GM12864 (cell line): ENCODE measurements around the gene PCK1.
"Not testable (repeated sequence)": the region's sequence is repeated elsewhere in the genome, so short reads cannot be mapped to it uniquely, and the experiment has no call there.

Source experiments
- DNase-seq: peaks from one replicate; pipeline ENCODE4 v3.0.0-alpha.2; 2011; ENCODE audit warnings: low read depth
- H3K4me3 ChIP-seq: 2 replicates; pipeline ENCODE4 v1.5.1; 2011; ENCODE audit warnings: mild to moderate bottlenecking, low read depth, low read length, control low read depth
- TF ChIP-seq, protein P1 (sequence below): IDR thresholded peaks from 2 replicates; pipeline ENCODE4 v1.5.1; 2011; ENCODE audit warnings: low read depth, mild to moderate bottlenecking, moderate library complexity, low read length, control low read depth, inconsistent platforms; ENCODE audit errors: missing control alignments

The PCK1 gene

GRCh38 chr20:57560554-57561355 lies at the start of gene PCK1:
PCK1 (plus strand) TSS chr20:57561110; CDS start chr20:57561412, 302 bp downstream.
- H3K4me3 ChIP-seq, result no peak within 1 kb of the TSS
- no peak for DNase-seq
- TF ChIP-seq, protein P1, sequence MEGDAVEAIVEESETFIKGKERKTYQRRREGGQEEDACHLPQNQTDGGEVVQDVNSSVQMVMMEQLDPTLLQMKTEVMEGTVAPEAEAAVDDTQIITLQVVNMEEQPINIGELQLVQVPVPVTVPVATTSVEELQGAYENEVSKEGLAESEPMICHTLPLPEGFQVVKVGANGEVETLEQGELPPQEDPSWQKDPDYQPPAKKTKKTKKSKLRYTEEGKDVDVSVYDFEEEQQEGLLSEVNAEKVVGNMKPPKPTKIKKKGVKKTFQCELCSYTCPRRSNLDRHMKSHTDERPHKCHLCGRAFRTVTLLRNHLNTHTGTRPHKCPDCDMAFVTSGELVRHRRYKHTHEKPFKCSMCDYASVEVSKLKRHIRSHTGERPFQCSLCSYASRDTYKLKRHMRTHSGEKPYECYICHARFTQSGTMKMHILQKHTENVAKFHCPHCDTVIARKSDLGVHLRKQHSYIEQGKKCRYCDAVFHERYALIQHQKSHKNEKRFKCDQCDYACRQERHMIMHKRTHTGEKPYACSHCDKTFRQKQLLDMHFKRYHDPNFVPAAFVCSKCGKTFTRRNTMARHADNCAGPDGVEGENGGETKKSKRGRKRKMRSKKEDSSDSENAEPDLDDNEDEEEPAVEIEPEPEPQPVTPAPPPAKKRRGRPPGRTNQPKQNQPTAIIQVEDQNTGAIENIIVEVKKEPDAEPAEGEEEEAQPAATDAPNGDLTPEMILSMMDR, result no peak

DNA sequence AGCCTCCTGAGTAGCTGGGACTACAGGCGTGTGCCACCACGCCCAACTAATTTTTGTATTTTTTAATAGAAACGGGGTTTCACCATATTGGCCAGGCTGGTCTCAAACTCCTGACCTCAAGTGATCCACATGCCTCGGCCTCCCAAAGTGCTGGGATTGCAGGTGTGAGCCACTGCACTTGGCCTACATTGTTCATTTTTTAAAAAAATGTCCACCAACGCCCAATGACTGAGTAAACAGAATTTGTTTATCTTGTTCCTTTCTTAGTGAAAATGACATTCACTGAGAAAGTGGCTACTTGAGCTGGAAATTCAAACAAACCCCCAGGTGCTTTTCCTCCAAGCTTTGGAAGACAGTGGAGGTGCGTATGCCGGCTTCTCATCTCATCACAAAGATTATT lies 49.2 kb upstream of the PCK1 start:
- not testable (repeated sequence) for H3K4me3 ChIP-seq, DNase-seq

DNA sequence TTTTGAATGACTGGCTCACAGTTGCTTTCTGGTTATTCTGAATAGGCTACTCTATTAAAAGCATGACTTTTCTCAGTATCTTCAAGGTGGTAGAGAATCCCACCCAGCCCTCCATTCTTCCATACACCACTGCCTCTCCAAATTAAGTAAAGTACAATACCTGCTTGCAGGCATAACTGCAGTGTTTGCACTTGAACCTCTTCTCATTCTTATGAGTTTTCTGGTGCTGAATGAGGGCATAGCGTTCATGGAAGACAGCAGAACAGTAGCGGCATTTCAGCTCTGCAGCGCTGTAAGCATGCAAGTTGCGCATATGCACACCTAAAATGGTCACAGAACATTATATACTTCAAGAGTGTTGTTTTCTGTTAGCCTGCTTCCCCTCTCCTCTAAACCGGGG lies 48.5 kb upstream of the PCK1 start:
- no peak overlapping the region for H3K4me3 ChIP-seq
- TF ChIP-seq, protein P1, result no peak
- DNase-seq, result no peak

GRCh38 chr20:57513199-57513598 lies 47.7 kb upstream of the PCK1 start:
- TF ChIP-seq, protein P1, result no peak
- H3K4me3 ChIP-seq, result no peak overlapping the region
- DNase-seq, result no peak

DNA sequence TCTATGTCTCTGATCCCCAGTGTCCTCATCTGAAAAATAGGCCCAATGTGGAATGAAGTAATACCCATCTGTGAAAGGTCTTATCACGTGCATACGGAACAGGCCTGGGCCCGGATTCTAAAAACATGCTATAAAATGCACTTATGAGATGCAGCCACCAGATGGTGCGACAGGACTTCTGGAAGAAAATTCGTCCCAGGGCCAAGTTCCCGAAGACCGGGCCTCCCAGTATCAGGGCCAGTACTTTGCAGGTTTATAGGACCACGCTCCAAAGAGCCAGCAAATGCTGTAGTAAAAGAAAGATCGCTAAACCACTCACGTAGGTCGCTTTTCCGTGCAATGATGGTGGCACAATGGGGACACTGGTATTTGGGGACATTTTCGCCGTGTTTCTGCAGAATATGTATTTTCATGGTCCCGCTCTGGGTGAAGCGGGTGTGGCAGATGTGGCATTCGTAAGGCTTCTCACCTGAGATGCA lies 46.6 kb upstream of the PCK1 start:
- TF ChIP-seq, protein P1, result peak; percentile 52
- H3K4me3 ChIP-seq, result no peak overlapping the region
- no peak for DNase-seq

GRCh38 chr20:57517904-57518303 lies 43.0 kb upstream of the PCK1 start:
- TF ChIP-seq, protein P1, result no peak
- DNase-seq, result no peak
- no peak overlapping the region for H3K4me3 ChIP-seq

- no peak overlapping the region for H3K4me3 ChIP-seq
- TF ChIP-seq, protein P1, result no peak
- no peak for DNase-seq
Measured at GRCh38 chr20:57522380-57523140, 38.4 kb upstream of the PCK1 start.
